ENCODE results near the gene STX8.
A peak's percentile ranks its signal among the peaks of the same experiment; 100 is the strongest.

The STX8 gene

DNA sequence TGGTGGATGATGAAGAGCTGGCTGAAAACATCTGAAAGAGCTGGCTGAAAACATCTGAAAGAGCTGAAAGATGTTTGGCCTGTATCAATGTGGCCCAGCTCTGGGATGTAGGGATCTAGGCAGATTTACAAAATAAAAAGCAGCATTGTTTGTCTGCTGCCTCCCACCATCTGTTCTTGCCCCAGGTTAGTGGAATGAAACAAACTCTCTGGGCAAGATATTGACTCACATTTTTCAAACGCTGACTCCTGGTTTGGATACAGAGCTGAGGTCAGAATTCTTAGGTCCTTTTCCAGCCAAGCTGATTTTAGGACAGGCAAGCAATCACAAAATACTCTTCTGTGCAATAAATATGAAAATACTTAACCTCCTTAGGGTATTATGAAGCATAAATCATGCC is 139.0 kb downstream of the STX8 start:
- CTCF ChIA-PET: no interaction called here
- no peaks in the 10 kb centered on the region for H3K36me3 ChIP-seq (ENCODE audit: control insufficient read depth in 2 of 2, insufficient read depth in 1 of 2, low read length in 2 of 2)
- TF ChIP-seq, protein P1, sequence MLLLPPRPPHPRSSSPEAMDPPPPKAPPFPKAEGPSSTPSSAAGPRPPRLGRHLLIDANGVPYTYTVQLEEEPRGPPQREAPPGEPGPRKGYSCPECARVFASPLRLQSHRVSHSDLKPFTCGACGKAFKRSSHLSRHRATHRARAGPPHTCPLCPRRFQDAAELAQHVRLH (tag by site-specific recombination; IDR thresholded peaks at IDR 0.05): no peak
- TF ChIP-seq, protein P2, sequence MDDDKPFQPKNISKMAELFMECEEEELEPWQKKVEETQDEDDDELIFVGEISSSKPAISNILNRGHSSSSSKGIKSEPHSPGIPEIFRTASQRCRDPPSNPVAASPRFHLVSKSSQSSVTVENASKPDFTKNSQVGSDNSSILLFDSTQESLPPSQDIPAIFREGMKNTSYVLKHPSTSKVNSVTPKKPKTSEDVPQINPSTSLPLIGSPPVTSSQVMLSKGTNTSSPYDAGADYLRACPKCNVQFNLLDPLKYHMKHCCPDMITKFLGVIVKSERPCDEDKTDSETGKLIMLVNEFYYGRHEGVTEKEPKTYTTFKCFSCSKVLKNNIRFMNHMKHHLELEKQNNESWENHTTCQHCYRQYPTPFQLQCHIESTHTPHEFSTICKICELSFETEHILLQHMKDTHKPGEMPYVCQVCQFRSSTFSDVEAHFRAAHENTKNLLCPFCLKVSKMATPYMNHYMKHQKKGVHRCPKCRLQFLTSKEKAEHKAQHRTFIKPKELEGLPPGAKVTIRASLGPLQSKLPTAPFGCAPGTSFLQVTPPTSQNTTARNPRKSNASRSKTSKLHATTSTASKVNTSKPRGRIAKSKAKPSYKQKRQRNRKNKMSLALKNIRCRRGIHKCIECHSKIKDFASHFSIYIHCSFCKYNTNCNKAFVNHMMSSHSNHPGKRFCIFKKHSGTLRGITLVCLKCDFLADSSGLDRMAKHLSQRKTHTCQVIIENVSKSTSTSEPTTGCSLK (tag by site-specific recombination; IDR thresholded peaks at IDR 0.05): no peak
- TF ChIP-seq ZNF660 (tag by site-specific recombination; IDR thresholded peaks at IDR 0.05) (no peak), ZNF529 (tag by site-specific recombination; IDR thresholded peaks at IDR 0.05; ENCODE audit: insufficient replicate concordance) (no peak), ZBTB48 (tag by site-specific recombination; IDR thresholded peaks at IDR 0.05) (no peak), ZIC2 (tag by site-specific recombination; IDR thresholded peaks at IDR 0.05) (no peak), ZNF654 (tag by site-specific recombination; IDR thresholded peaks at IDR 0.05; ENCODE audit: low read depth) (no peak), ZNF239 (tag by site-specific recombination; IDR thresholded peaks at IDR 0.05) (no peak), GLI4 (tag by site-specific recombination; IDR thresholded peaks at IDR 0.05) (no peak)
- TF ChIP-seq, protein P3, sequence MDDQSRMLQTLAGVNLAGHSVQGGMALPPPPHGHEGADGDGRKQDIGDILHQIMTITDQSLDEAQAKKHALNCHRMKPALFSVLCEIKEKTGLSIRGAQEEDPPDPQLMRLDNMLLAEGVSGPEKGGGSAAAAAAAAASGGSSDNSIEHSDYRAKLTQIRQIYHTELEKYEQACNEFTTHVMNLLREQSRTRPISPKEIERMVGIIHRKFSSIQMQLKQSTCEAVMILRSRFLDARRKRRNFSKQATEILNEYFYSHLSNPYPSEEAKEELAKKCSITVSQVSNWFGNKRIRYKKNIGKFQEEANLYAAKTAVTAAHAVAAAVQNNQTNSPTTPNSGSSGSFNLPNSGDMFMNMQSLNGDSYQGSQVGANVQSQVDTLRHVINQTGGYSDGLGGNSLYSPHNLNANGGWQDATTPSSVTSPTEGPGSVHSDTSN (CRISPR knock-in tag; IDR thresholded peaks at IDR 0.05): no peak
- TF ChIP-seq, protein P4, sequence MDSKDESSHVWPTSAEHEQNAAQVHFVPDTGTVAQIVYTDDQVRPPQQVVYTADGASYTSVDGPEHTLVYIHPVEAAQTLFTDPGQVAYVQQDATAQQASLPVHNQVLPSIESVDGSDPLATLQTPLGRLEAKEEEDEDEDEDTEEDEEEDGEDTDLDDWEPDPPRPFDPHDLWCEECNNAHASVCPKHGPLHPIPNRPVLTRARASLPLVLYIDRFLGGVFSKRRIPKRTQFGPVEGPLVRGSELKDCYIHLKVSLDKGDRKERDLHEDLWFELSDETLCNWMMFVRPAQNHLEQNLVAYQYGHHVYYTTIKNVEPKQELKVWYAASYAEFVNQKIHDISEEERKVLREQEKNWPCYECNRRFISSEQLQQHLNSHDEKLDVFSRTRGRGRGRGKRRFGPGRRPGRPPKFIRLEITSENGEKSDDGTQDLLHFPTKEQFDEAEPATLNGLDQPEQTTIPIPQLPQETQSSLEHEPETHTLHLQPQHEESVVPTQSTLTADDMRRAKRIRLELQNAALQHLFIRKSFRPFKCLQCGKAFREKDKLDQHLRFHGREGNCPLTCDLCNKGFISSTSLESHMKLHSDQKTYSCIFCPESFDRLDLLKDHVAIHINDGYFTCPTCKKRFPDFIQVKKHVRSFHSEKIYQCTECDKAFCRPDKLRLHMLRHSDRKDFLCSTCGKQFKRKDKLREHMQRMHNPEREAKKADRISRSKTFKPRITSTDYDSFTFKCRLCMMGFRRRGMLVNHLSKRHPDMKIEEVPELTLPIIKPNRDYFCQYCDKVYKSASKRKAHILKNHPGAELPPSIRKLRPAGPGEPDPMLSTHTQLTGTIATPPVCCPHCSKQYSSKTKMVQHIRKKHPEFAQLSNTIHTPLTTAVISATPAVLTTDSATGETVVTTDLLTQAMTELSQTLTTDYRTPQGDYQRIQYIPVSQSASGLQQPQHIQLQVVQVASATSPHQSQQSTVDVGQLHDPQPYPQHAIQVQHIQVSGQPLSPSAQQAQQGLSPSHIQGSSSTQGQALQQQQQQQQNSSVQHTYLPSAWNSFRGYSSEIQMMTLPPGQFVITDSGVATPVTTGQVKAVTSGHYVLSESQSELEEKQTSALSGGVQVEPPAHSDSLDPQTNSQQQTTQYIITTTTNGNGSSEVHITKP (tag by site-specific recombination; IDR thresholded peaks at IDR 0.05): no peak
- H3K9me3 ChIP-seq (ENCODE audit: control insufficient read depth, insufficient read depth, low read depth, low read length): no peaks in the 10 kb centered on the region
- H3K27ac ChIP-seq (ENCODE audit: extremely low read depth, low read depth, low read length): no peak overlapping the region
- H3K4me3 ChIP-seq (ENCODE audit: low read depth, low read length): no peak overlapping the region
- no peaks in the 10 kb centered on the region for H3K4me1 ChIP-seq (ENCODE audit: control insufficient read depth, insufficient read depth, low read length)
- POLR2A ChIA-PET: no interaction called here

DNA sequence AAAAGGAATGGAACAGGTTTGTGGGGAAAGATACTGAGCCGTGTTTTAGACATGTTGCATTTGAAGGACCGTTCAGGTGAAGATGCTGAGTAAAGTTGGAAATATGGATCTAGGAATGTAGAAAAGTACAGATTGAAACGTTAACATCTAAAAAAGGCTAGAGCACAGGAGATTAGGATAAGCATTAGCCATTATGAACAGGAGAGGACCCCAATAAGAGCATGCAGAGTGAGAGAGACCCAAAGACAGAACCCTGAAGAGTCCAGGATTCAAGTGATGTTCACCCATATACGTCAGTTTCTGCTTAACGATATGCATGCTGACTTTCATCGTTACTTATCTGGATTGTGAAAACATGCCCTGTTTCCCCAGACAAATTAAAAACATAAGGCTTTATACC is 140.5 kb downstream of the STX8 start:
- no peaks in the 10 kb centered on the region for H3K36me3 ChIP-seq (ENCODE audit: control insufficient read depth in 2 of 2, insufficient read depth in 1 of 2, low read length in 2 of 2)
- POLR2A ChIA-PET: no interaction called here
- H3K4me1 ChIP-seq (ENCODE audit: control insufficient read depth, insufficient read depth, low read length): no peaks in the 10 kb centered on the region
- TF ChIP-seq ZNF426 (tag by site-specific recombination; IDR thresholded peaks at IDR 0.05) (no peak), YY2 (tag by site-specific recombination; IDR thresholded peaks at IDR 0.05) (no peak), ZNF677 (tag by site-specific recombination; IDR thresholded peaks at IDR 0.05) (peak; percentile 97), ZNF433 (tag by site-specific recombination; IDR thresholded peaks at IDR 0.05; ENCODE audit: low read depth) (no peak), ZNF155 (tag by site-specific recombination; IDR thresholded peaks at IDR 0.05) (no peak), ZNF76 (tag by site-specific recombination; IDR thresholded peaks at IDR 0.05; ENCODE audit: borderline replicate concordance, low read depth) (no peak), ZNF202 (tag by site-specific recombination; IDR thresholded peaks at IDR 0.05; ENCODE audit: borderline replicate concordance) (no peak), ZBTB20 (tag by site-specific recombination; IDR thresholded peaks at IDR 0.05) (no peak)
- CTCF ChIA-PET: no interaction called here
- H3K4me3 ChIP-seq (ENCODE audit: low read depth, low read length): no peak overlapping the region
- H3K9me3 ChIP-seq (ENCODE audit: control insufficient read depth, insufficient read depth, low read depth, low read length): no peaks in the 10 kb centered on the region
- no peak overlapping the region for H3K27ac ChIP-seq (ENCODE audit: extremely low read depth, low read depth, low read length)

Measured in HEK293 (cell line).